GM12892 (cell line): ENCODE data around the gene FAM107B.

ENCODE experiments used
- DNase-seq: peaks from one replicate; pipeline ENCODE4 v3.0.0; 2011; ENCODE audit not compliant: insufficient read length
- FAIRE-seq: peaks from 2 replicates; lab custom pipeline; 2011; peaks lifted over from hg19 to GRCh38; lab: Jason Lieb, UNC
- POLR2A ChIP-seq: IDR thresholded peaks from 2 replicates; pipeline ENCODE4 v1.6.1; 2011; ENCODE audit warnings: low read depth, low read length, control low read depth
- POLR2AphosphoS5 ChIP-seq: IDR thresholded peaks from 2 replicates; pipeline ENCODE4 v1.6.1; 2011; ENCODE audit warnings: low read depth, low read length, control low read depth
- TAF1 ChIP-seq: IDR thresholded peaks from 2 replicates; pipeline ENCODE4 v1.6.1; 2011; ENCODE audit warnings: low read depth, mild to moderate bottlenecking, control low read depth, low read length, borderline replicate concordance

FAM107B gene

GRCh38 chr10:14545827-14546226, 228.9 kb downstream of the FAM107B start:
- DNase-seq, result no peak
- TF ChIP-seq POLR2A (no peak), TAF1 (no peak), POLR2AphosphoS5 (no peak)
- FAIRE-seq, result no peak

- no peak for DNase-seq
- no peak for FAIRE-seq
- TF ChIP-seq POLR2A (no peak), POLR2AphosphoS5 (no peak), TAF1 (no peak)
These were observed 230.8 kb downstream of the FAM107B start for GRCh38 chr10:14543904-14544210.

GRCh38 chr10:14543046-14543903, 231.4 kb downstream of the FAM107B start:
- FAIRE-seq, result peak; percentile 67
- no peak for DNase-seq
- no peak for TF ChIP-seq TAF1

- no peak for FAIRE-seq
- TF ChIP-seq POLR2A (no peak), TAF1 (no peak), POLR2AphosphoS5 (no peak)
- DNase-seq, result no peak
These were observed 233.3 kb downstream of the FAM107B start for GRCh38 chr10:14541379-14541778.

GRCh38 chr10:14540611-14541010, 234.1 kb downstream of the FAM107B start:
- DNase-seq, result no peak
- FAIRE-seq, result no peak
- TF ChIP-seq POLR2A (no peak), POLR2AphosphoS5 (no peak; the same call in 1 of the 2 replicates), TAF1 (no peak)

GRCh38 chr10:14540062-14540461, 234.6 kb downstream of the FAM107B start:
- no peak for DNase-seq
- no peak for TF ChIP-seq POLR2A
- no peak for TF ChIP-seq TAF1
- TF ChIP-seq POLR2AphosphoS5, result peak; percentile 38; the same call in 1 of the 2 replicates
- FAIRE-seq, result no peak

- no peak for FAIRE-seq
- TF ChIP-seq TAF1, result no peak
- TF ChIP-seq POLR2AphosphoS5, result no peak
- TF ChIP-seq POLR2A, result no peak
These were observed 235.5 kb downstream of the FAM107B start for GRCh38 chr10:14539176-14539575.

GRCh38 chr10:14536241-14537213, 238.2 kb downstream of the FAM107B start:
- no peak for FAIRE-seq
- no peak for DNase-seq
- TF ChIP-seq POLR2AphosphoS5 (no peak), TAF1 (no peak), POLR2A (0 out of 2 replicates have a peak, but pooled peaks have one; percentile 22)

More at GRCh38 chr10:14539176-14539575, 235.5 kb downstream of the FAM107B start:
- no peak for DNase-seq

GRCh38 chr10:14535457-14536130, 239.1 kb downstream of the FAM107B start:
- FAIRE-seq (no peak), DNase-seq (no peak)
- TF ChIP-seq POLR2AphosphoS5, result no peak
- TF ChIP-seq TAF1, result no peak
- no peak for TF ChIP-seq POLR2A

- TF ChIP-seq POLR2A, result no peak
- TF ChIP-seq POLR2AphosphoS5, result no peak
- no peak for TF ChIP-seq TAF1
- no peak for FAIRE-seq
These were observed 240.5 kb downstream of the FAM107B start for GRCh38 chr10:14534152-14534551.

GRCh38 chr10:14533295-14533694, 241.4 kb downstream of the FAM107B start:
- DNase-seq (no peak), FAIRE-seq (no peak)
- TF ChIP-seq TAF1 (no peak), POLR2AphosphoS5 (no peak), POLR2A (no peak)

More at GRCh38 chr10:14534152-14534551, 240.5 kb downstream of the FAM107B start:
- DNase-seq, result no peak
